Hepatocyte (in vitro differentiated cells): ENCODE measurements around the gene ESRP2. TPM values are rescaled to one million over a fixed set of nuclear protein-coding genes. Genes with fewer than 3 reads are reported as not detected.

ENCODE experiments used
- DNase-seq: peaks from one replicate; pipeline ENCODE4 v3.0.0-alpha.2; 2016; ENCODE audit warnings: low spot score
- H2AFZ ChIP-seq: fragments of 200-600 bp; sonication (generic); 2 replicates; pipeline ENCODE4 v1.6.0; 2016; ENCODE audit warnings: antibody characterized with exemption, mild to moderate bottlenecking
- H3K27ac ChIP-seq: fragments of 200-600 bp; sonication (generic); 2 replicates; pipeline ENCODE4 v1.5.1; 2016; ENCODE audit warnings: mild to moderate bottlenecking
- H3K27me3 ChIP-seq: fragments of 200-600 bp; sonication (generic); 2 replicates; pipeline ENCODE4 v1.6.1; 2016
- H3K36me3 ChIP-seq: fragments of 200-600 bp; sonication (generic); replicated peaks from 2 replicates; pipeline ENCODE4 v1.5.1; 2016; ENCODE audit warnings: low read depth; ENCODE audit not compliant: insufficient read depth
- H3K4me1 ChIP-seq: fragments of 200-600 bp; sonication (generic); 2 replicates; pipeline ENCODE4 v1.5.1; 2016; ENCODE audit warnings: mild to moderate bottlenecking, moderate library complexity; ENCODE audit not compliant: insufficient read depth
- H3K4me2 ChIP-seq: fragments of 200-600 bp; sonication (generic); 2 replicates; pipeline ENCODE4 v1.6.0; 2016
- H3K4me3 ChIP-seq: fragments of 200-600 bp; sonication (generic); 2 replicates; pipeline ENCODE4 v1.5.1; 2016; ENCODE audit warnings: mild to moderate bottlenecking
- H3K79me2 ChIP-seq: fragments of 200-600 bp; sonication (generic); 2 replicates; pipeline ENCODE4 v1.6.0; 2017; ENCODE audit warnings: mild to moderate bottlenecking
- H3K9me2 ChIP-seq: fragments of 200-600 bp; sonication (generic); replicated peaks from 2 replicates; pipeline ENCODE4 v1.6.0; 2017; ENCODE audit warnings: mild to moderate bottlenecking; ENCODE audit not compliant: insufficient read depth
- H3K9me3 ChIP-seq: fragments of 200-600 bp; sonication (generic); 2 replicates; pipeline ENCODE4 v1.5.1; 2016; ENCODE audit warnings: low read depth, mild to moderate bottlenecking
- H4K20me1 ChIP-seq: fragments of 200-600 bp; sonication (generic); 2 replicates; pipeline ENCODE4 v1.6.0; 2016; ENCODE audit warnings: mild to moderate bottlenecking; ENCODE audit not compliant: insufficient read depth, poor library complexity, severe bottlenecking
- CTCF ChIP-seq: fragments of 200-600 bp; sonication (generic); IDR thresholded peaks from 2 replicates; pipeline ENCODE4 v1.5.1; 2016; ENCODE audit warnings: antibody characterized with exemption, mild to moderate bottlenecking; ENCODE audit not compliant: poor library complexity
- EZH2 ChIP-seq: fragments of 200-600 bp; sonication (generic); IDR thresholded peaks from 2 replicates; pipeline ENCODE4 v1.6.1; 2016; ENCODE audit warnings: antibody characterized with exemption, mild to moderate bottlenecking, borderline replicate concordance
- EZH2phosphoT487 ChIP-seq: fragments of 200-600 bp; sonication (generic); IDR thresholded peaks from one replicate; pipeline ENCODE4 v1.6.1; 2018; ENCODE audit warnings: antibody characterized with exemption, mild to moderate bottlenecking, low read depth, moderate library complexity; ENCODE audit not compliant: unreplicated experiment, severe bottlenecking
- WGBS: methylation state at CpG from one replicate; pipeline ENCODE4 v1.1.6; 2016; ENCODE audit warnings: low lambda C conversion rate; ENCODE audit errors: missing lambda C conversion rate; 5-methylcytosine and 5-hydroxymethylcytosine counted together
- polyA plus RNA-seq: library from polyadenylated mRNA; unstranded; fragments of >200 nt; fragmentation: Nextera tagmentation; extraction: Ambion mirVana; gene quantifications from 2 replicates; pipeline ENCODE4 v1.2.1, GENCODE V29; 2016
- total RNA-seq: library from RNA; depleted of rRNA; stranded (reverse); fragments of >200 nt; gene quantifications from 2 replicates; pipeline ENCODE4 v1.2.3, GENCODE V29; 2014

ESRP2 gene
- total and polyA plus RNA-seq, 2 experiments from 2014 or later: 39.5 to 52.4 TPM

- no peak overlapping the region for H3K27ac ChIP-seq
Observed at GRCh38 chr16:68197250-68197649, 38.7 kb downstream of the ESRP2 start.

GRCh38 chr16:68194251-68194650, 41.7 kb downstream of the ESRP2 start:
- no peak overlapping the region for H2AFZ ChIP-seq
- H3K9me2 ChIP-seq: no peaks in the 10 kb centered on the region
- H3K27ac ChIP-seq: no peak overlapping the region
- H3K4me3 ChIP-seq: no peak overlapping the region
- no peak overlapping the region for H3K4me2 ChIP-seq
- H3K4me1 ChIP-seq: no peaks in the 10 kb centered on the region
- no peaks in the 10 kb centered on the region for H3K9me3 ChIP-seq
- no peaks in the 10 kb centered on the region for H3K27me3 ChIP-seq
- DNase-seq: no peak
- peaks cover 6% of the 10 kb centered on the region for H3K79me2 ChIP-seq
- TF ChIP-seq CTCF: no peak
- TF ChIP-seq EZH2phosphoT487: no peak
- no peak for TF ChIP-seq EZH2
- no peaks in the 10 kb centered on the region for H4K20me1 ChIP-seq
- no peaks in the 10 kb centered on the region for H3K36me3 ChIP-seq
- WGBS: 93% methylated on average over 3 of the region's 3 CpGs

More at GRCh38 chr16:68197250-68197649, 38.7 kb downstream of the ESRP2 start:
- no peak overlapping the region for H3K4me3 ChIP-seq
- WGBS: 96% methylated on average over 2 of the region's 2 CpGs
- no peak for TF ChIP-seq CTCF
- TF ChIP-seq EZH2phosphoT487: no peak
- TF ChIP-seq EZH2: no peak
- no peaks in the 10 kb centered on the region for H4K20me1 ChIP-seq
- no peak overlapping the region for H3K4me2 ChIP-seq
- H3K79me2 ChIP-seq: peaks cover 6% of the 10 kb centered on the region
- DNase-seq: no peak
- no peaks in the 10 kb centered on the region for H3K36me3 ChIP-seq
- H3K27me3 ChIP-seq: no peaks in the 10 kb centered on the region
- H3K9me2 ChIP-seq: no peaks in the 10 kb centered on the region
- H3K9me3 ChIP-seq: no peaks in the 10 kb centered on the region
- no peaks in the 10 kb centered on the region for H3K4me1 ChIP-seq
- H2AFZ ChIP-seq: no peak overlapping the region

GRCh38 chr16:68190736-68191510, 45.0 kb downstream of the ESRP2 start:
- Histone ChIP-seq H3K4me1 (no peaks in the 10 kb centered on the region), H3K4me3 (no peak overlapping the region), H3K9me3 (no peaks in the 10 kb centered on the region), H3K27ac (no peak overlapping the region), H3K79me2 (peaks cover 2% of the 10 kb centered on the region), H3K36me3 (no peaks in the 10 kb centered on the region), H3K9me2 (no peaks in the 10 kb centered on the region), H3K4me2 (no peak overlapping the region), H4K20me1 (no peaks in the 10 kb centered on the region), H3K27me3 (no peaks in the 10 kb centered on the region), H2AFZ (no peak overlapping the region)
- 92% methylated on average over 2 of the region's 2 CpGs for WGBS
- DNase-seq: no peak
- TF ChIP-seq EZH2phosphoT487 (no peak), EZH2 (no peak), CTCF (no peak)

- Histone ChIP-seq H3K27ac (no peak overlapping the region), H2AFZ (no peak overlapping the region), H3K9me3 (no peaks in the 10 kb centered on the region), H3K9me2 (no peaks in the 10 kb centered on the region), H3K36me3 (no peaks in the 10 kb centered on the region), H3K4me1 (no peaks in the 10 kb centered on the region), H4K20me1 (no peaks in the 10 kb centered on the region), H3K4me3 (no peak overlapping the region), H3K4me2 (no peak overlapping the region), H3K79me2 (no peaks in the 10 kb centered on the region), H3K27me3 (no peaks in the 10 kb centered on the region)
- DNase-seq: no peak
- no peak for TF ChIP-seq EZH2
- WGBS: 83% methylated on average over 1 of the region's 1 CpG
Observed at GRCh38 chr16:68190081-68190480, 45.8 kb downstream of the ESRP2 start.
